AG08395 (cell line): ENCODE results near the gene TMEM95.
A peak's percentile ranks its signal among the peaks of the same experiment; 100 is the strongest.

Experiments used
- DNase-seq: peaks from one replicate; pipeline ENCODE4 v3.0.0; 2012; ENCODE audit warnings: mixed read lengths, low spot score

The TMEM95 gene, protein sequence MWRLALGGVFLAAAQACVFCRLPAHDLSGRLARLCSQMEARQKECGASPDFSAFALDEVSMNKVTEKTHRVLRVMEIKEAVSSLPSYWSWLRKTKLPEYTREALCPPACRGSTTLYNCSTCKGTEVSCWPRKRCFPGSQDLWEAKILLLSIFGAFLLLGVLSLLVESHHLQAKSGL

DNA sequence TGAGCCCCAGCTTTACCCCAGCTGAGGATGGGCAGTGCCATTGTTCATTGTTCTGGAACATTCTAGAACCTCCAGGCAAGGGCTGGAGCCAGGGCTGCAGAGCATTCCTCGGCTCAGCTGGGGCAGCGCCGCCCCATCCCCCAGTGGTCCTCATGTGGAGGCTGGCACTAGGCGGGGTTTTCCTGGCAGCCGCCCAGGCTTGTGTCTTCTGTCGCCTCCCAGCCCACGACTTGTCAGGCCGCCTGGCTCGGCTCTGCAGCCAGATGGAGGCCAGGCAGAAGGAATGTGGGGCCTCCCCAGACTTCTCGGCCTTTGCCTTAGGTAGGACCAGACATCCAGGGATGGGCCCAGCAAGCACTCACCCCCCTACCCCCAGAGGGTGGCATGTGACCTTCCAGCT is at the start of gene TMEM95:
TMEM95 (plus strand) TSS at position 104 of the 400 bp plus-strand sequence; CDS start at position 153, 49 bp downstream.
- DNase-seq = peak; percentile 32

DNA sequence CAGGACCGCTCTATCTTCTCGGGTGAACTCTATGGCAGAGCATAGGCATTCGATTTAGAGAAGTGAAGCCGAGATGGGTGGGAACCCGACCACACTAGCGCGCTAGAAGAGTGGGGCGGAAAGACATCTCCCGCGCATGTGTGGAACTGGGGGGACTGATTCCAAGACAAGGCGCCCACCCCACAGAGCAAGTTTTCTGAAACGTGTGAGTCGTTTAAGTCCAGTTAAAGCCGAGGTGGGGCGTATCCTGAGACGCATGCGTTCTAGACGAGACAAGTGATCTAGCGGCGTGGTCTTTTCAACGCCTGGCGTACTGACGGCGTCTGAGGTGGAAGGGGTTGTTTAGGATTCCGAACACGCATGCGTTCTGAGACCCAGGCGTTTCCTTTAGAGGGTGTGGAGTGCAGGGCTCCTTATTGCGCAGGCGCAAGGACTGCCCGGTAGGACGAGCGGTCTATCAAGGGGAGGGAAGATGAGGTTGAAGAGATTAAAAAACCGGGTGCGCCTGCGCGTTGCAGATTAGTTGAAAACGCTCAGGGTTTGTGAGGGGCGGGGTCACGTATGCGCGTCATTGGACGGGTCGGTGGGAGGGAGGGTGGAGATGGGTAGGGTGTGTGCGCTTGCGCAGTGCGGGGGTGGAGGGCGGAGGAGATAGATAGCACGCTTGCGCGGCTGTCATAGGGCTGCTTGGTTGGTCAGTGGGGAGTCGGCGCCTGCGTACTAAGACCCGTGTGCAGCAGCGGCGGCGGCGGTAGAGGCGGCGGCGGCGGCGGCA is 47.9 kb upstream of the TMEM95 start, which contains the start of gene EIF5A:
EIF5A (plus strand) TSS at position 718 of the 775 bp plus-strand sequence. CDS start 2,008 bp downstream, outside the sequence.
- peak; percentile 100 for DNase-seq

DNA sequence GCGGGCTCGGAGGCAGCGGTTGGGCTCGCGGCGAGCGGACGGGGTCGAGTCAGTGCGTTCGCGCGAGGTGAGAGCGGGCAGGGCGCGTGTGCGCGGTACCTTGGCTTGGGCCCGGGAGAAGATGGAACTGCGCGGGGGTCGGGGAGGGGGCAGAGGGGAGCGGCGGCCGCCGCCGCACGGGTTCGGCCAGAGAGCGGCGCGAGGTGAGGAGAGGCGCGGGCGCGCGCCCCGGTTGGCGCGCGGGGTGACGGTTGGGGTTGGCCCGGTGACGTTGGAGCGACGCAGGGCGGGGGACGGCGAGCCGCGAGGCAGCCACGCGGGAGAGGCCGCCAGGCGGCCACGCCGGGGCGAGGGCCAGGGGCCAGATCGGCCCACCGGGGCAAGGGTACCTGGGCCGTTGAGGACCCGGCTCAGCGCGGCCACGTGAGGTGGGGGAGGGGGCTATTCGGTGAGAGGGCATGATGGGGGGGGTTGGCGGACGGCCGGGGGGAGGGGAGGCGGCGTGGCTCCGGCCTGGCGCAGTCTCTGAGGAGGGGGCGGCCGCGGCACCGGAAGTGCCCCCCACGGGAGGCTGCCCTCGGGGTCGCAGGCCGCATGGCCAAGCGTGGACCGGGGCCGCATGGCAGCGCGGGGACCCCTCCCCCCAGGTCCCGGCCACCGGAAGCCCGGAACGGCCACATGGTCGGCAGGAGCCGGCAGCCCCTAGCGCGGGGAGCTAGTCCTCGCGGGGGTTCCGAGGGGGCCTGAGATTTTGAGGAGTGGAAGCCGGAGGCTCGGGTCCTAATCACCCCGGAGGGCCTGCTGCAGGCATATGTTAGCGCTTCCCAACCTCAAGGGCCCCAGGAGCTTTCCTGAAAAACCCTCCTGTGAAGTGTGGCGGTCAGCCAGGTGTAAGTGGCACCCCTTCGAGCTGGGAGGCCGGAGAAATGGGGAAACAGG is 47.0 kb upstream of the TMEM95 start:
- DNase-seq = no peak

DNA sequence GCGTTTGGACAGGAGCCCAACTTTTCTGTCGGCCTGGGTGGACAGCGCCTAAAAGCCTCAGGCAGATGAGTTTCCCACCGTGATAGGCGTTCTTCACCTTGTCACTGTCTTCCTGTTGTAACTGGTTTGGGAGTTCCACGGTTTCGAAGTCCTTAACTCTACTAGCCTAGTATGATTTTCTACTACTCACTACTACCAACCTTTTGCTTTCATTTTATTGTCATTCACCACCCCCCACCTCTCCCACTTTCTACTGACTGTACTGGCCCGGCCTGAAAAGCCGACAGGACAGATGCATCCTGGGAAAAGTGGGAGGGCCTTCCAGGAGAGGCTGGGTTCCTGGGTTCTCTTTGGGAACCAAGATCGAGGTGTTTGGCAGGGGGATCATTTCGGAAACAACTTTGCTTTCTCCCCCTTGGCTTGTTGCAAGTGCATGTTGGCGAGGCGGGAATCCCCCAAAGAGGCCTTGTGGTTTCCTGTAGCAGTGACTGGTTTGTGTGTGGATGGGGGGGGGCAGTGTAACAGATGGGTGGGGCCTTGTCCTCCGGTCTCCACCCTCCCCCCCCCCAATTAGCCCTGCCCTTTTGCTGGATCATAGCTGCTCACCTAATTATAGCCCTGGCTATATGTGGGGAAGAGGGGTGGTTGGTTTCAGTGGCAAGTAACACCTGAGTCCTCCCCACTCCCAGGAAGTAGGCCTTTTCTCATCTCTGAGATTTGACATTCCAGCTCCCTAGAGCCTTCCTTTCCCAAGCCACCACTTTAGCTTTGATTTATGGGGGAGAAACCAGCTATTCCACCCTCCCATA is 46.1 kb upstream of the TMEM95 start:
- peak; percentile 82 for DNase-seq

DNA sequence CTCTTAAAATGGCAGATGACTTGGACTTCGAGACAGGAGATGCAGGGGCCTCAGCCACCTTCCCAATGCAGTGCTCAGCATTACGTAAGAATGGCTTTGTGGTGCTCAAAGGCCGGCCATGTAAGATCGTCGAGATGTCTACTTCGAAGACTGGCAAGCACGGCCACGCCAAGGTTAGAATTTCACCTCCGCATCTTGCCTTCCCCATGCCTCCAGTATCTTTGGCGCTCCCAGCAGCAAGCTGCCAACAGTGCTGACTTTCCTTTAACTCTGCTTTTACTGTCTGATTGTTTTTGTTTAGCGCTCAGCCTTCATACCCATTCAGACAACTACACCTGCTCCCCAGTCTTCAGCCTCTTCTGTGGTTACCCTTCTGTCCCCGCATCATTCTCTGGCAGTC is 45.3 kb upstream of the TMEM95 start:
- no peak for DNase-seq

DNA sequence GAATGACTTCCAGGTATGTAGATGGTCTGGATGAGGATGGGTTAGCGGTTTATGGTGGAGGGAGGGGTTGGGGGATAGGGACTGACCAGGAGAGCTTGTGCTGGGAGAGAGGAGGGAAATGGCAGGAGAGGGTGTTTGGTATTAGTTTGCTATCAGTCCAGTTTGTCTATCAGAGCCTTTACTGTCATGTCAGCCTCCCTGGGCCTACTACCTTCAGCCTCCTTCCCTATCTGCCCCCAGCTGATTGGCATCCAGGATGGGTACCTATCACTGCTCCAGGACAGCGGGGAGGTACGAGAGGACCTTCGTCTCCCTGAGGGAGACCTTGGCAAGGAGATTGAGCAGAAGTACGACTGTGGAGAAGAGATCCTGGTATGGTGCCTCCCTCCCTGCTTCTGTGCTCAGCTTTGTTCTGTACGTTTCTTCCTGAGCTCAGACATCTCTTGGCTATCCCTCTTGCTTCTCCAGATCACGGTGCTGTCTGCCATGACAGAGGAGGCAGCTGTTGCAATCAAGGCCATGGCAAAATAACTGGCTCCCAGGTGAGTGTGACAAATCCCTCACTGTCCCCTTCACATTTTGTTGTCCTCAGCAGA is 43.7 kb upstream of the TMEM95 start:
- DNase-seq = no peak

DNA sequence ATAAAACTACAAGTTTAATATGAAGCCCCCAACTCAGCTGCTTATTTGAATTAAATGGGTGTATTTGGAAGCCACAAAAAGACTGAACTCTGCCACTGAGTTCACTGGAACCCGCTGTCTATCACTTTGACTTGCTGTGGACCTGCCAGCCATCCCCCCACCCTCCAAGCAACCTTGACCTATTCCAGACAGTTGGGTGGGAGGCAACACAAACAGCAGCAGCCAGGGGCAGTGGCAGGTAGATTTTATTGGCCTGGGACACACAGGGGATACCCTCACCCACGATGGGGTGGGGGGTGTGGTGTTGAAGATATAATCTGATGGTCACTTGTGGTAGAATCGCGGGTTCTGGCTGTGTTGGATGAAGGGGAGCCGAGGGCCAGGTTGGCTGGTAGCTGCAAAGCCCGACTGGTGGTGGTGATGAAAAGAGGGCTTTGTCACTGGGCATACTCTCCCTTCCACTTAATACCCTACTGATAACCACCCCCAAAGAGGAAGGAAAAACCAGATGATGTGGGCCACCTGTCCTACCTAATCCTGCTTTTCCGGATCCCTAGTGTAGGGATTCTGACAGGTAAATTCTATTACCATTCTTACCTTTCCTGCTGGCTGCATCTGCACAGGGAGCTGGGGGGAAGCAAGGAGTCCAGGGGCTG is 42.4 kb upstream of the TMEM95 start:
- no peak for DNase-seq

DNA sequence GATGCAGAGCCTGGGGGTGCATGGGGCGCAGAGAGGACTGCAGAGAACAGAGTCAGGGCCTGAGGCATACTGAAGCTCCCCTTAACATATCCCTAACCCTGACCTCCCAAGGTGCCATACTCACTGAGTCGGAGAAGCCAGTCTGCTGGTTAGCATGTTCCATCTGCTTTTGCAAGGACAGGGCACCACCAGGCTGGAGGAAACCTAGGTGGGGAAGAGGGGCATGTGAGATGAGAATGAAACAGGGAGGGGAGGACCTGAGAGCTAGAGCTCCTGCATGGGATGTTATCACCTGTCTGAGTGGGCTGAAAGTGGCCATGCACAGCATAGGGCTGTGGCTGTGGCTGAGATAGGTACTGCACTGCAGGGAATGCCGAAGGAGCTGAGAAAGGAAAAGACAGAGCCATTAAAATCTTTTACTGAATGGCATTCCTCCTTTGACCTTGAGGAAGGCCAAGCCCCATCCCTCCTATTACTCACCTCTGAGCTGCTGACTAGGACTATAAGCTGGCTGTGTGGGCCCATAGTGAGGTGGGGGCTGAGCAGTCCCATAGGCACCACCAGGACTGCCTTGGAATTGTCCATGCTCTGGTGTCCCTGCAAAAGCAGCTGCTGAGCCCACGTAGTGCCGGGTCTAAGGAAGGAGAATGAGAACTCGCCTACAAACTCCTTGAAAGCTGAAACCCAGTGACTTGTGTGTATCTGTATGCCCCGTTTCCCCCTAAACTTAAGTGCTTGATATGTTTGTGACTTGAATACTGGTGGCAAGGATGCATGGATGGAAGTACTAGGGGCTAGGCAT is 41.7 kb upstream of the TMEM95 start:
- DNase-seq = no peak

DNA sequence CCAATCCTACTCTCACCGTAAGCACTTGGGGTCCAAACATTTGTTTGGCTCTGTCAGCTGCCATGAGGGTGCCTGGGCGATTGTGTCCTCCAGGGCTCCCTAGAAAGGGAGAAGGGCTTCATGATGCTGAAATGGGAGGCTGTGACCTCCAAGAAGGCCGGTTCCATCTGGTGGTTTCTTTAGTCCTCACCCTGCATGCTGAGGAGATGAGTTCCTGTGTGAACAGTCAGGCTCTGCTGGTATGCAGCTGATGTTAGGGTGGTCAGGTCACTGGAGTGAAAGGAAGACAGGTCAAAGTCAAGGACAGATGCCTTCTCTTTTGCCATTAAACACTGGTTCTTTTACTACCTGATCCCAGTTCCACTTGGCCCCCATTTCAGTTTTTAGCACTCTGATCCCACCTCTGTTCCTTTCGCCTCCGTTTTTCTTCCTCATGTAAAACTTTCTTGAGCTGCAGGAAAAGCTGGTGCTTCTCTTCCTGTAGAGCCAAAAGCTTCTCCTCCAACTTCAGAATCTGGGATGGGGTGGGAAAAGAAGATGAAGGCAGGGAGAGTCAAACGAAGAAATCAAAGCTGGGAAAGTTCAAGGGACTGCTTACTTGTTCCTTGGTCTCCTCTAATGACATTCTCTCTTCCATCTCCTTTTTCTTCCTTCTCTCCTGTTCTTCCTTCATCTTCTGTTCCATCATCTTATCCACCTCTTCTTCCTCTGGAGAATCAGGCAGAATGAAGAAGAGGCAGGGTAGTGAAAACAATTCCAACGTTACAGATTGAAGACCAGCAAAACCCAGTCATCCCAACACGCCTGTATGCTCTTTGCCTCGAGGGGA is 40.9 kb upstream of the TMEM95 start:
- no peak for DNase-seq

DNA sequence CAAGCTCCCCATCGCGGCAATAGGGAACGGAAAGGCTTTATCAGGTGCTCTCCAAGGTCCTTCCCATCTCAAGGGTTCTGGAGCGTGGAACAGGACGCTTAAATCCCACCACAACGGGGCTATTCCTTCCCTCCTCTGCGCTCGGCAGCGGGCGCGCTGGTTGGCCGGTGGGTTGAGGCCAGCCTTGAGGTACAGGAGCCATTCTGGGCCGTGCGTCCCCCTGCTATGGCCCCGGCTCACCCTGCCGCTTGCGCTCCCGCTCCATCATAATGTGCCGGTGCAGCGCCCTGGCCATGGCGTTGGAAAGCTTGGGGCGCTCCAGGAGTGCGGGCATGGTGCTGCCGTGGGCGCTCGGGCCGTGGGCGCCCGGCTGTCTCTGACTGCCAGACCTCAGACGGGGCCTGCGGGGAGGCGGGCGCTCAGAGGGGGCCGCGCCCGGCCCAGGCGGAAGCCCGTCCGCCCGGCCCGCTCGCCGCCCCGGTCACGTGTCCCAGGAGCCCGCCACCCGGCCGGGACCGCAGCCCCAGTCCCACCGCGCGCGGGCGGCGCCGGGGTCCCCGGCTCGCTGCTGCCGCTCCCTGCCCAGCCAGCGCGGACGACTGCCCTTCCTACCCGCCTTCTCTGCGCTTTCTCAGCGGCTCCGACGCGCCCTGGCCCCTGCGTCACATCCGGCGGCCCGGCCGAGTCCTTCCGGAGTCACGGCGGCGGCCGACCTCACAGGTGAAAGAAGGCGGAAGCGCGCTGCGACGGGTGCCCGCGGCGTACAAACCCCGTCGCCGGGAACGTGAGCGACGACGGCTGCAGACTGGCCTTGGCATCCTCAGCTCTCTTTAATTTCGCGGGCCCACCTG is 40.0 kb upstream of the TMEM95 start, which contains the start of gene GPS2:
GPS2 (minus strand) TSS at position 642 of the 851 bp plus-strand sequence; CDS start at position 334, 308 bp downstream.
- peak; percentile 87 for DNase-seq

DNA sequence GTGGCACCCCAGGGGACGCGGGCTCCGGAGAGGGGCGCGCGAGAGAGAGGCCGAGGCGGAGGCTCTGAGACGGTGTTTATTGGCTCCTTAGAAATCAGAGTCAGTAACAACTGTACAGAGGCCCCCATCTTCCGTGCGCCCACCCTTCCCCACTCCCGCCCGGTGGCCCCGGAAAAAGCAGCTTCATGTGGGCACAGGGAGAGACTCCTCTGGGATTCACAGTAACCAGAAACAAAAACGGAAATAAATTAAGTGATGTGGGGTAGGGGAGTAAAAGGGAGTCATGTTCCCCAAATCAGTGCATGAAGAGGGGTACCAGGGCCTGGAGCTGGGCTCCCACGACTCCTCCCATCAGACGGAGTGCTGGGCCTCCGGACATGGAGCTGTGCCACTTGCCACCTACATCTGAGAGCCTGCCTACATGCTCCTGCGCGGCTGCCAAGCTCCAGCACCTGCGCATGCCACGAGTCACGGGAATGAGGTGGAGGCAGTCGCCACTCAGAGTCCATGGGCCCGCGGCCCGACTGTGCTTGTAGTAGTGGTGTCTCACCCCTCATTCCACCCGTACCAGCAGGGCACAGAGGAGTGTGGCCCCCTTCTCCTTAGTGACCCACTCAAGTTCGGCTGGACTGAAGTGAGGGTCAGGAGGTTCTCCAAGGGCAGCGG is 39.3 kb upstream of the TMEM95 start:
- DNase-seq = no peak

DNA sequence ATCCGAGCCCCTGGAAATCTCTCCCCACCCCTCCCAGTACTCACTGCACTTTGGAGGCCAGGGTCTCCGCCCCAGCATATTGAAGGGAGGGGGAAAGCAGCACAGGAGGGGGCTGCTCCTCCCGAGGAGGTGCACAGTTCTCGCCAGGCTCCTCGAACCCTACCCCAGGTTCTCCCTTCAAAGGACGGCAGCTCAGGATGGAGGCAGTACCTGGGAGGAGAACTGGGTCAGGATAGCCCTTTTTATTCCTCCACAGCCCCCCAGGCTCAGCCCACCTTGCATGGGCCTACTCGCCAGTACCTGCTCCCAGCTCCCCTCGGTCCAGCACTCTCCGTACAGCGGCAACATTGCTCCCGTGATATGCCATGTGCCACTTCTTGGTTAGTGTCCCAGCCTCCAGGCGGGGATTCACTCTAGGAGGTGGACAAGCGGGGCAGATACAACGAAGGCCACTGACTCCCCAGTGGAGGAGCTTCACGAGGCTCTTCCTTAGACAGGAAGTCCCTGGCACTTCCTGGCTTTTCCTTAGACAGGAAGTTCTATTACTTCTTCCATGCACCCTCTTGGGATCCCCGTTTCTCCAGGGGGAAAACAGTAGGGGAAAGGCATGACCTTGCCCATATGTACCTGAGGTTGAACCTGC is 37.7 kb upstream of the TMEM95 start:
- no peak for DNase-seq

DNA sequence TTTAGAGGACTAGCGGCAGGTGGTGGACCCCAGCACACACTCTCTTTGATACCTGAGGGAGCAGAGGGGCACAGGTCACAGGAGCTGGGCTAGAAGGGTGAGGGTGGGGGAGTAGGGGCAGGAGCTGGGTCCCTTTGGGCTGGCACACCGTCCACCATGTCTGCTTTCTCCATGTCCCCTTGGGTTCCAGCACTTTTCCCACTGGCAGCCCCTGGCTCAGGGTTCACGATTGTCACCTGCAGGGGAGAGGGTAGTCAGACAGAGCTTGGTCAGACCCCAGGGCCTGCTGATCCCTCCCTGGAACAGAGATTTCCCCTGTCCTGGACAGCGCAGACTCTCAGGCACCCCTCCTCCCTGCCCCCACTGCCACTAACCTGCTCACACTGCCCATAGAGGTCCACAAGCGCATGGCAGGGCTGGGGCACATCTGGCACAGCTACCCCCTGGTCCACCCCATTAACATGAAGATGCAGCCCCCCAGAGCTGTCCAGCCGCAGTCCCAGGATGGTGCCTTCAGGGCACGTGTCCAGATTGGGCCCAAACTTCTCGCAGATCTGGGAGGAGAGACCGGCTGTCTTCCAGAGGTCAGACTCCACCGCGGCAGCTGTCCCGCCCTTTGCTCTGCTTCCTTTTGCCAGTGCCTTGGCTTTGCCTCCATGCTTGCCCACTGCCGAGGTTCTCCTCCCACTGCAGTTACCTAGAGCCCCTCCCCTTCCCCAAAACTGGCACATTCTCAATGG is 36.7 kb upstream of the TMEM95 start:
- DNase-seq = no peak

DNA sequence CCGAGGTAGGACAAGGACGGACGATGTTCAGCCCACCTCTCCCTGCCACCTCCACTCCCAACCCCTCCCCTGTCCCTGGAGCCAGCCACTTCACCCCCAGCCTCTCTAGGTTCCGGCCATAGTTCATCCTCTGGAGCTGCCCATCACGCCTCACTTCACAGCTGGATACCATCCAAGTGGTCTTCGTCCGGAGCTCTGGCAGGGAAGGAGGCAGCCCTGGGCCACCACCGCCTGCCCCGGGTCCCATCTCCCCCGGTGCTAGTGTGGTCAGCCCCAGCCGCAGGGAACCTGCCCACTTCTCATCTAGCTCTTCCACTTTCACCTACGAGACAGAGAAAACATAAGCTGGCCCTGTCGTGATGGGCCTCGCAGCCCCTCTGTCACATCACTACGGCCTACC is 33.5 kb upstream of the TMEM95 start:
- DNase-seq = no peak

DNA sequence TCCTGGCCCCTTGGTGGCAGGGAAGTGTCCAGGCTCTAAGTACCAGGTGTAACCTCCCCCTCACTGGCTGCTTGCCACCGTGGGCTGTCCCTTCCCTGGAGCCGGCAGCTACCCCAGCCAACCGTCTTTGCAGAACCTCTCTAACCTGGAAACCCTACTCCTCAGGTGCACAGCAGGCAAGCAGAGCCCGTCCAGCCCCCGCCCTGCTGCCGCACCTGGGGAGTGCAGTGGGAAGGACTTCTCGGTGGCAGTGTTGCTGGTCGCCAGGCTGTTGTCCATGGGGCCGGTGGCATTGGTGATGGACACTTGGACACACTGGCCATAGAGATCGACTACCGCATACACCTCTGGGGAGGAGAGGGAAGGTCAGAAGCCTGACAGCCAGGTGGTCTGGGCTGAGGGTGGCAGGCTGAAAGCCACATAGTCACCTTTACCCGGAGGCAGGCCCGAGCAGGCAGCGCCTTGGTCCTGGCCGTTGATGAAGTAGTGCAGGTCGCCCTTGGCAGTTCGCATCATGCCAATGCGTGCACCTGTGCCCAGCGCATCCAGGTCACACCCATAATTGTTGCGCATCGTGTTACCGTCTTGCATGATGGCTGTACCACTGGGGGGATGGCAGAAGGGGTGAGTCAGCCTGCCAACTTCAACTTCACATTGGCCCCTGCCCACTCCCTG is 32.3 kb upstream of the TMEM95 start:
- DNase-seq = no peak
